Suprapubic skin (tissue), 4 donors: ENCODE results near the gene DERA. TPM values are rescaled to one million over a fixed set of nuclear protein-coding genes. Genes with fewer than 3 reads are reported as not detected.

Source experiments
- DNase-seq, 2 donors: peaks; one replicate each; pipeline ENCODE4 v3.0.0-alpha.2; 2019; ENCODE audit warnings: low spot score in 2 of 2
- H3K27ac ChIP-seq: fragments of 200-600 bp; sonication (generic); one replicate; pipeline ENCODE4 v1.5.1; 2019
- H3K27me3 ChIP-seq: fragments of 200-600 bp; sonication (generic); one replicate; pipeline ENCODE4 v1.5.1; 2019
- H3K36me3 ChIP-seq: fragments of 200-600 bp; sonication (generic); one replicate; pipeline ENCODE4 v1.5.1; 2019
- H3K4me1 ChIP-seq: fragments of 200-600 bp; sonication (generic); one replicate; pipeline ENCODE4 v1.5.1; 2019
- H3K4me3 ChIP-seq: fragments of 200-600 bp; sonication (generic); one replicate; pipeline ENCODE4 v1.5.1; 2019; ENCODE audit warnings: mild to moderate bottlenecking
- H3K9me3 ChIP-seq: fragments of 200-600 bp; sonication (generic); one replicate; pipeline ENCODE4 v1.5.1; 2019
- EP300 ChIP-seq: sonication (generic); formaldehyde crosslinking; IDR thresholded peaks from one replicate; pipeline ENCODE4 v1.6.1; 2017; ENCODE audit warnings: antibody characterized with exemption
- POLR2A ChIP-seq, 2 donors: fragments of 450-650 bp; IDR thresholded peaks; one replicate each; pipeline ENCODE4 v1.6.1; 2017; ENCODE audit warnings: antibody characterized with exemption in 2 of 2, mild to moderate bottlenecking in 2 of 2, moderate library complexity in 2 of 2
- POLR2AphosphoS5 ChIP-seq, 3 donors: sonication (generic); formaldehyde crosslinking; IDR thresholded peaks; one replicate each; pipeline ENCODE4 v1.6.1; 2017; ENCODE audit warnings: antibody characterized with exemption in 3 of 3
- WGBS: methylation state at CpG from one replicate; pipeline ENCODE4 v1.1.5; 2018; 5-methylcytosine and 5-hydroxymethylcytosine counted together
- total RNA-seq, 4 donors: library from RNA; depleted of rRNA; stranded (reverse); fragments of >200 nt; gene quantifications; one replicate each; pipeline ENCODE4 v1.1.0, GENCODE V29; 2016
- TF ChIP-seq, protein P1 (sequence below), 2 donors: fragments of 200-600 bp in 1 of 2; fragments of 450-650 bp in 1 of 2; sonication (generic) in 1 of 2; IDR thresholded peaks; one replicate each; pipeline ENCODE4 v1.5.1; 2016 to 2019; ENCODE audit warnings: antibody characterized with exemption in 2 of 2, mild to moderate bottlenecking in 1 of 2, moderate library complexity in 1 of 2

The DERA gene
- total RNA-seq, 4 donors from 2014 or later = 32.2 to 39.4 (median 34.2) TPM

DNA sequence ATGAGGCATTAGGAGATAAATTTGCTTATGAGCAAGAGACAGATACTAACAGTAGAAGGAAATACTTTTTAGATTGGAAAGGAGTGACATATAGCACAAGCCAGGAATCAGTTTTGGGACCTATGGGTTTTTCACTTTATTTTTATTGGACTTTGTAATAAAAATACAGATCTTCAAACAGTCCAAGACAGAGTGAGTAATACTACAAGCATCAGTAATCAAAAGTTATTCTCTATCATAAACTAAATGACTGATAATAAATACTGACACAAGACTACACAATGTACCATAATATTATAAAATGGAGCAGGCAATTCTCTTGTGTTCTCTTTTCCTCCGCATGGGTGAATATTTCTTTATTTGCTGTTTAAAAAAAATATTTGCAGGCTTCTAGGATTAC, 85.8 kb downstream of the DERA start:
- H3K27ac ChIP-seq = no peak overlapping the region
- DNase-seq = no peak
- TF ChIP-seq, protein P1, sequence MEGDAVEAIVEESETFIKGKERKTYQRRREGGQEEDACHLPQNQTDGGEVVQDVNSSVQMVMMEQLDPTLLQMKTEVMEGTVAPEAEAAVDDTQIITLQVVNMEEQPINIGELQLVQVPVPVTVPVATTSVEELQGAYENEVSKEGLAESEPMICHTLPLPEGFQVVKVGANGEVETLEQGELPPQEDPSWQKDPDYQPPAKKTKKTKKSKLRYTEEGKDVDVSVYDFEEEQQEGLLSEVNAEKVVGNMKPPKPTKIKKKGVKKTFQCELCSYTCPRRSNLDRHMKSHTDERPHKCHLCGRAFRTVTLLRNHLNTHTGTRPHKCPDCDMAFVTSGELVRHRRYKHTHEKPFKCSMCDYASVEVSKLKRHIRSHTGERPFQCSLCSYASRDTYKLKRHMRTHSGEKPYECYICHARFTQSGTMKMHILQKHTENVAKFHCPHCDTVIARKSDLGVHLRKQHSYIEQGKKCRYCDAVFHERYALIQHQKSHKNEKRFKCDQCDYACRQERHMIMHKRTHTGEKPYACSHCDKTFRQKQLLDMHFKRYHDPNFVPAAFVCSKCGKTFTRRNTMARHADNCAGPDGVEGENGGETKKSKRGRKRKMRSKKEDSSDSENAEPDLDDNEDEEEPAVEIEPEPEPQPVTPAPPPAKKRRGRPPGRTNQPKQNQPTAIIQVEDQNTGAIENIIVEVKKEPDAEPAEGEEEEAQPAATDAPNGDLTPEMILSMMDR (IDR thresholded peaks at IDR 0.05) = no peak
- no peak for TF ChIP-seq EP300
- H3K9me3 ChIP-seq = no peaks in the 10 kb centered on the region
- no peaks in the 10 kb centered on the region for H3K36me3 ChIP-seq
- no peak overlapping the region for H3K4me3 ChIP-seq
- H3K27me3 ChIP-seq = no peaks in the 10 kb centered on the region
- 92% methylated on average over 1 of the region's 1 CpG for WGBS
- H3K4me1 ChIP-seq = no peaks in the 10 kb centered on the region

DNA sequence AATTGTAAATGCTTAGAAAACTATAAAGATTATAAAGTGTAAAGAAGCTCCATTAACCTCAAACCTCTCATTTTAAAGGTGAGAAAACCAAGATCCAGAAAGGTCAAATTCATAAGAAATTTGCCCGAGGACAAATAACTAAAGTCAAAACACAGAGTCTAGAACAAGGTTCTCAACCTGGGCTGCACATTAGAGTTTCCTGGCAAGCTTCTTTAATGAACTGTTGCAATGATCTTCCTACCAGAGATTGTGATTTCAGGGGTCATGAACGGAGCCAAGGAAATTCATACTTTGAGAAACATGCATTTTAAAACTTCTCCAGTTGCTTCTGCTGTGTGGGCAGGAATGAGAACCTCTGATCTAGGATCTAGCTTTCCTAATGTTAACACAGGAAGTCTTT, 86.8 kb downstream of the DERA start:
- no peaks in the 10 kb centered on the region for H3K9me3 ChIP-seq

GRCh38 chr12:16002880-16003279, 91.7 kb downstream of the DERA start:
- H3K36me3 ChIP-seq = peaks cover 5% of the 10 kb centered on the region
- no peaks in the 10 kb centered on the region for H3K4me1 ChIP-seq
- no peaks in the 10 kb centered on the region for H3K9me3 ChIP-seq
- H3K4me3 ChIP-seq = no peak overlapping the region
- H3K27ac ChIP-seq = no peak overlapping the region
- no peaks in the 10 kb centered on the region for H3K27me3 ChIP-seq
- DNase-seq = no peak
- TF ChIP-seq POLR2A (IDR thresholded peaks at IDR 0.05) = no peak
- TF ChIP-seq EP300 = no peak
- TF ChIP-seq POLR2AphosphoS5 (IDR thresholded peaks at IDR 0.05) = no peak
- TF ChIP-seq, protein P1 (IDR thresholded peaks at IDR 0.05) = no peak

More for the DNA sequence above, 86.8 kb downstream of the DERA start:
- Histone ChIP-seq H3K27ac (no peak overlapping the region), H3K36me3 (no peaks in the 10 kb centered on the region), H3K4me3 (no peak overlapping the region), H3K4me1 (no peaks in the 10 kb centered on the region), H3K27me3 (no peaks in the 10 kb centered on the region)
- DNase-seq = no peak
- WGBS = 92% methylated on average over 2 of the region's 2 CpGs
- TF ChIP-seq EP300 (no peak), POLR2AphosphoS5 (IDR thresholded peaks at IDR 0.05) (no peak)

GRCh38 chr12:16003460-16003859, 92.3 kb downstream of the DERA start:
- TF ChIP-seq POLR2AphosphoS5 (IDR thresholded peaks at IDR 0.05) = no peak
- no peak for TF ChIP-seq POLR2A (IDR thresholded peaks at IDR 0.05)
- TF ChIP-seq, protein P1 (IDR thresholded peaks at IDR 0.05) = no peak
- TF ChIP-seq EP300 = no peak
- H3K27ac ChIP-seq = no peak overlapping the region
- no peaks in the 10 kb centered on the region for H3K9me3 ChIP-seq
- H3K27me3 ChIP-seq = no peaks in the 10 kb centered on the region
- no peak overlapping the region for H3K4me3 ChIP-seq
- 85% methylated on average over 3 of the region's 3 CpGs for whole genome bisulfite sequencing
- DNase-seq = no peak
- no peaks in the 10 kb centered on the region for H3K4me1 ChIP-seq
- H3K36me3 ChIP-seq = peaks cover 5% of the 10 kb centered on the region

GRCh38 chr12:16006752-16007151, 95.6 kb downstream of the DERA start:
- TF ChIP-seq POLR2AphosphoS5 (IDR thresholded peaks at IDR 0.05) (no peak), EP300 (no peak), POLR2A (IDR thresholded peaks at IDR 0.05) (no peak)
- TF ChIP-seq, protein P1 (IDR thresholded peaks at IDR 0.05) = no peak
- peaks cover 8% of the 10 kb centered on the region for H3K36me3 ChIP-seq
- no peaks in the 10 kb centered on the region for H3K4me1 ChIP-seq
- no peaks in the 10 kb centered on the region for H3K9me3 ChIP-seq
- no peak overlapping the region for H3K4me3 ChIP-seq
- DNase-seq = no peak
- no peaks in the 10 kb centered on the region for H3K27me3 ChIP-seq
- H3K27ac ChIP-seq = no peak overlapping the region
- WGBS = 99% methylated on average over 4 of the region's 4 CpGs

DNA sequence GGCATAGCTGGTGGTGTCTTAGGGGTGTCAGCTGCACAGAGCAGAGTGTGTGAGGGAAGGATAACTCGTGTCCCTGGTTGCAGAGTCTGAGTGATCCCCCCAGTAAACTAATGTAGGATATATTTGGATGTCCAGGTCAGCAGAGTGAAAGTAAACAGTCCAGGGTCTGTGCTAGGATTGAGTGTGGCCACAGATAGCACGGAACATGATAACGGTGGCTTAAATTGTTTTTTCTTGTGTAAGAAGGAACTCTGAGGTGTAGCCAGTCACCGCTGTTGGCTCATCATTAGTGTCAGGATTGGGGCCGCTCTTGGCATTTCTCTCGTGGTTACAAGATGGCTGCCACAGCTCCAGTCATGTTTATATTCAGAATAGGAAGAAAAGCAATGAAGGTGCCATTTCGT, 97.3 kb downstream of the DERA start:
- Histone ChIP-seq H3K4me3 (no peak overlapping the region), H3K9me3 (no peaks in the 10 kb centered on the region), H3K4me1 (no peaks in the 10 kb centered on the region), H3K27ac (no peak overlapping the region), H3K27me3 (no peaks in the 10 kb centered on the region), H3K36me3 (peaks cover 8% of the 10 kb centered on the region)
- WGBS = 97% methylated on average over 7 of the region's 7 CpGs
- TF ChIP-seq POLR2A (IDR thresholded peaks at IDR 0.05) (no peak), EP300 (no peak), POLR2AphosphoS5 (IDR thresholded peaks at IDR 0.05) (no peak)
- TF ChIP-seq, protein P1 (IDR thresholded peaks at IDR 0.05) = no peak
- no peak for DNase-seq
